B cell (primary cell): ENCODE measurements around the gene PCDH9. TPM values are rescaled to one million over a fixed set of nuclear protein-coding genes. Genes with fewer than 3 reads are reported as not detected.

ENCODE experiments used
- ATAC-seq: fragments of 200-7000 bp; cut with Tn5 transposase; one replicate; pipeline ENCODE4 v1.10.0; 2021; ENCODE audit warnings: low read depth, mild to moderate bottlenecking, moderate number of reproducible peaks, moderate library complexity
- CTCF ChIA-PET: fragments of 350-600 bp; sonication (Branson Sonifier 250); formaldehyde crosslinking; loops from one replicate; lab custom pipeline; 2021; ENCODE audit warnings: antibody characterized with exemption, inconsistent platforms; lab: Charles Lee
- POLR2A ChIA-PET: fragments of 350-600 bp; sonication (Branson Sonifier 250); formaldehyde crosslinking; loops from one replicate; lab custom pipeline; 2021; ENCODE audit warnings: antibody characterized with exemption; lab: Charles Lee
- DNase-seq: peaks from one replicate; pipeline ENCODE4 v3.0.0; 2013
- H2AFZ ChIP-seq: 2 replicates; pipeline ENCODE4 v1.6.1; 2012; ENCODE audit warnings: mild to moderate bottlenecking, low read depth, low read length; ENCODE audit not compliant: insufficient read depth, poor library complexity, severe bottlenecking
- H3K27ac ChIP-seq, 2 donors: 1 replicate in 1 of 2; 2 replicates in 1 of 2; pipeline ENCODE4 v1.5.1; 2012 to 2013; ENCODE audit warnings: low read length in 2 of 2, mild to moderate bottlenecking in 2 of 2, moderate library complexity in 1 of 2
- H3K27me3 ChIP-seq, 4 experiments: fragments of 200-600 bp in 1 of 4; sonication (generic) in 1 of 4; replicated peaks in 1 of 4; 1 replicate in 2 of 4; 2 replicates in 2 of 4; pipeline versions ENCODE4 v1.6.1 to v1.7.0; 2013 to 2016; ENCODE audit warnings: low read length in 3 of 4, mild to moderate bottlenecking in 2 of 4, mixed read lengths in 1 of 4, moderate library complexity in 1 of 4; ENCODE audit not compliant: insufficient read depth in 4 of 4, control insufficient read depth in 3 of 4; ENCODE audit errors: control extremely low read depth in 1 of 4
- H3K36me3 ChIP-seq, 2 experiments: replicated peaks in 1 of 2; 1 replicate in 1 of 2; 2 replicates in 1 of 2; pipeline versions ENCODE4 v1.6.1 to v1.7.1; 2013; ENCODE audit warnings: low read length in 1 of 2; ENCODE audit not compliant: insufficient read depth in 2 of 2, control insufficient read depth in 1 of 2; ENCODE audit errors: control extremely low read depth in 1 of 2, extremely low read depth in 1 of 2
- H3K4me1 ChIP-seq, 2 donors: fragments of 200-600 bp in 1 of 2; sonication (generic) in 1 of 2; 1 replicate in 1 of 2; 2 replicates in 1 of 2; pipeline versions ENCODE4 v1.5.1 to v1.6.1; 2013 to 2017; ENCODE audit warnings: low read length in 2 of 2; ENCODE audit not compliant: control insufficient read depth in 2 of 2, insufficient read depth in 2 of 2
- H3K4me2 ChIP-seq: replicated peaks from 2 replicates; pipeline ENCODE3; 2012; ENCODE audit warnings: mild to moderate bottlenecking, low read depth, low read length; ENCODE audit not compliant: poor library complexity, severe bottlenecking
- H3K4me3 ChIP-seq, 5 experiments: fragments of 200-600 bp in 1 of 5; sonication (generic) in 1 of 5; 1 replicate in 3 of 5; 2 replicates in 2 of 5; pipeline versions ENCODE4 v1.5.1 to v1.7.0; 2011 to 2016; ENCODE audit warnings: low read length in 4 of 5, mild to moderate bottlenecking in 4 of 5, low read depth in 2 of 5, control low read depth in 1 of 5, moderate library complexity in 1 of 5; ENCODE audit not compliant: insufficient read depth in 1 of 5; ENCODE audit errors: control extremely low read depth in 1 of 5, extremely low read depth in 1 of 5
- H3K79me2 ChIP-seq: fragments of 200-600 bp; sonication (generic); one replicate; pipeline ENCODE4 v1.6.0; 2016; ENCODE audit warnings: low read length; ENCODE audit not compliant: control insufficient read depth, insufficient read depth
- H3K9ac ChIP-seq: fragments of 200-600 bp; sonication (generic); 2 replicates; pipeline ENCODE4 v1.6.1; 2017; ENCODE audit warnings: mild to moderate bottlenecking, low read length, moderate library complexity
- H3K9me3 ChIP-seq, 3 donors: one replicate each; pipeline versions ENCODE4 v1.6.1 to v1.7.1; 2013; ENCODE audit warnings: low read length in 2 of 3; ENCODE audit not compliant: control insufficient read depth in 2 of 3, insufficient read depth in 1 of 3; ENCODE audit errors: control extremely low read depth in 1 of 3
- H4K20me1 ChIP-seq: 2 replicates; pipeline ENCODE4 v1.6.0; 2012; ENCODE audit warnings: mild to moderate bottlenecking, low read length; ENCODE audit not compliant: insufficient read depth, control insufficient read depth, poor library complexity, severe bottlenecking
- H3K27ac Mint-ChIP-seq: one replicate; pipeline ENCODE4 v1.8.0; 2021; ENCODE audit warnings: mixed read lengths
- H3K27me3 Mint-ChIP-seq: one replicate; pipeline ENCODE4 v1.8.0; 2021; ENCODE audit warnings: mixed read lengths
- H3K4me1 Mint-ChIP-seq: one replicate; pipeline ENCODE4 v1.8.0; 2021; ENCODE audit warnings: mixed read lengths
- H3K4me3 Mint-ChIP-seq: one replicate; pipeline ENCODE4 v1.8.0; 2021; ENCODE audit warnings: mixed read lengths
- H3K9me3 Mint-ChIP-seq: one replicate; pipeline ENCODE4 v1.8.0; 2022; ENCODE audit warnings: mixed read lengths; ENCODE audit not compliant: insufficient read depth
- CTCF ChIP-seq: fragments of 200-600 bp; IDR thresholded peaks from one replicate; pipeline ENCODE4 v1.8.0; 2022; ENCODE audit warnings: antibody characterized with exemption, mild to moderate bottlenecking
- EZH2 ChIP-seq: IDR thresholded peaks from 2 replicates; pipeline ENCODE4 v1.6.1; 2012; ENCODE audit warnings: borderline replicate concordance, low read depth, mild to moderate bottlenecking, moderate library complexity, low read length; ENCODE audit not compliant: insufficient read depth, poor library complexity, severe bottlenecking
- WGBS: methylation state at CpG from one replicate; pipeline ENCODE4 v1.1.5; 2013; ENCODE audit warnings: missing lambda C conversion rate; ENCODE audit not compliant: insufficient coverage; 5-methylcytosine and 5-hydroxymethylcytosine counted together
- intact Hi-C: fragments of 100-400 bp; cut with micrococcal nuclease; formaldehyde crosslinking; loops from one replicate; pipeline ENCODE4 v1.10.0; 2022
- polyA minus RNA-seq: library from RNA; depleted of rRNA, polyadenylated mRNA; stranded (reverse); fragments of >200 nt; gene quantifications from 2 replicates; pipeline ENCODE4 v1.2.3, GENCODE V29; 2012
- polyA plus RNA-seq: library from polyadenylated mRNA; depleted of rRNA; stranded (reverse); fragments of >200 nt; gene quantifications from 2 replicates; pipeline ENCODE4 v1.2.3, GENCODE V29; 2012
- total RNA-seq, 2 donors: library from RNA; stranded (reverse); fragments of 120-200 nt in 1 of 2; gene quantifications; 1 replicate in 1 of 2; 2 replicates in 1 of 2; pipeline versions ENCODE4 v1.2.3 to v1.2.4, GENCODE V29; 2013 to 2022

PCDH9 gene, protein sequence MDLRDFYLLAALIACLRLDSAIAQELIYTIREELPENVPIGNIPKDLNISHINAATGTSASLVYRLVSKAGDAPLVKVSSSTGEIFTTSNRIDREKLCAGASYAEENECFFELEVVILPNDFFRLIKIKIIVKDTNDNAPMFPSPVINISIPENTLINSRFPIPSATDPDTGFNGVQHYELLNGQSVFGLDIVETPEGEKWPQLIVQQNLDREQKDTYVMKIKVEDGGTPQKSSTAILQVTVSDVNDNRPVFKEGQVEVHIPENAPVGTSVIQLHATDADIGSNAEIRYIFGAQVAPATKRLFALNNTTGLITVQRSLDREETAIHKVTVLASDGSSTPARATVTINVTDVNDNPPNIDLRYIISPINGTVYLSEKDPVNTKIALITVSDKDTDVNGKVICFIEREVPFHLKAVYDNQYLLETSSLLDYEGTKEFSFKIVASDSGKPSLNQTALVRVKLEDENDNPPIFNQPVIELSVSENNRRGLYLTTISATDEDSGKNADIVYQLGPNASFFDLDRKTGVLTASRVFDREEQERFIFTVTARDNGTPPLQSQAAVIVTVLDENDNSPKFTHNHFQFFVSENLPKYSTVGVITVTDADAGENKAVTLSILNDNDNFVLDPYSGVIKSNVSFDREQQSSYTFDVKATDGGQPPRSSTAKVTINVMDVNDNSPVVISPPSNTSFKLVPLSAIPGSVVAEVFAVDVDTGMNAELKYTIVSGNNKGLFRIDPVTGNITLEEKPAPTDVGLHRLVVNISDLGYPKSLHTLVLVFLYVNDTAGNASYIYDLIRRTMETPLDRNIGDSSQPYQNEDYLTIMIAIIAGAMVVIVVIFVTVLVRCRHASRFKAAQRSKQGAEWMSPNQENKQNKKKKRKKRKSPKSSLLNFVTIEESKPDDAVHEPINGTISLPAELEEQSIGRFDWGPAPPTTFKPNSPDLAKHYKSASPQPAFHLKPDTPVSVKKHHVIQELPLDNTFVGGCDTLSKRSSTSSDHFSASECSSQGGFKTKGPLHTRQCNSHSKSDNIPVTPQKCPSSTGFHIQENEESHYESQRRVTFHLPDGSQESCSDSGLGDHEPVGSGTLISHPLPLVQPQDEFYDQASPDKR (N-terminal part only)
- 21.2 and 21.8 TPM in 2 replicates for total RNA-seq
- 59.3 TPM for total RNA-seq (2013)
- polyA plus RNA-seq, result 10.2 and 13.1 TPM in 2 replicates
- 23.1 and 32.0 TPM in 2 replicates for polyA minus RNA-seq

GRCh38 chr13:67229481-67230403, at the start of gene PCDH9:
Gene PCDH9 (minus strand): TSS chr13:67230336. CDS start chr13:67228440, 1,896 bp downstream.
- Mint-ChIP-seq H3K9me3 (no peaks in the 10 kb centered on the region), H3K4me3 (no peak within 1 kb of the TSS), H3K27ac (peak within 1 kb of the TSS; percentile 68), H3K4me1 (peaks cover 26% of the 10 kb centered on the region), H3K27me3 (peaks cover 5% of the 10 kb centered on the region)
- Histone ChIP-seq H4K20me1 (no peaks in the 10 kb centered on the region), H3K4me1 (peaks cover 24 to 35% of the 10 kb centered on the region in 2 donors), H3K4me2 (peak within 1 kb of the TSS; percentile 91), H3K4me3 (peak within 1 kb of the TSS; percentile 79 to 94 (median 92)), H3K9me3 (peaks cover 0 to 13% (median 3%) of the 10 kb centered on the region in 3 donors), H3K9ac (peak within 1 kb of the TSS; percentile 86), H2AFZ (peak within 1 kb of the TSS; percentile 94), H3K27me3 (peaks cover 0 to 7% (median 3%) of the 10 kb centered on the region in 4 experiments), H3K36me3 (peaks cover 0 to 5% of the 10 kb centered on the region in 2 experiments), H3K79me2 (peaks cover 29% of the 10 kb centered on the region), H3K27ac (peak within 1 kb of the TSS; percentile 31 to 74)
- DNase-seq, result no peak
- no peak for ATAC-seq
- intact Hi-C loops, result loop anchor here (1.0 to 10.0 kb wide), 7 partner anchors 8 to 1575 kb away; no protein-coding TSS in a partner anchor
- ChIA-PET CTCF (interaction anchor here (1.5 to 2.1 kb wide), 3 partner anchors 9 to 611 kb away, joined by 4 to 9 read pairs (median 6); no protein-coding TSS in a partner anchor), POLR2A (no interaction called here)
- TF ChIP-seq CTCF (peak; percentile 4), EZH2 (no peak)
- 4% methylated on average over 24 of the region's 26 CpGs for WGBS
